Neural progenitor cell (in vitro differentiated cells): ENCODE results near the gene SEMA6C. TPM values are rescaled to one million over a fixed set of nuclear protein-coding genes. Genes with fewer than 3 reads are reported as not detected.

Source experiments
- DNase-seq: peaks from one replicate; pipeline ENCODE4 v3.0.0-alpha.2; 2016; ENCODE audit warnings: low spot score
- H2AFZ ChIP-seq: fragments of 200-600 bp; sonication (generic); replicated peaks from 2 replicates; pipeline ENCODE4 v1.6.1; 2016; ENCODE audit warnings: antibody characterized with exemption
- H3F3A ChIP-seq: fragments of 200-600 bp; sonication (generic); 2 replicates; pipeline ENCODE4 v1.6.1; 2016; ENCODE audit warnings: antibody characterized with exemption, low read depth
- H3K27ac ChIP-seq: fragments of 200-600 bp; sonication (generic); 2 replicates; pipeline ENCODE4 v1.5.1; 2016; ENCODE audit warnings: mild to moderate bottlenecking
- H3K27me3 ChIP-seq: fragments of 200-600 bp; sonication (generic); 2 replicates; pipeline ENCODE4 v1.6.1; 2016; ENCODE audit warnings: mild to moderate bottlenecking, moderate library complexity
- H3K36me3 ChIP-seq: fragments of 200-600 bp; sonication (generic); 2 replicates; pipeline ENCODE4 v1.5.1; 2016
- H3K4me1 ChIP-seq: fragments of 200-600 bp; sonication (generic); 2 replicates; pipeline ENCODE4 v1.6.1; 2016; ENCODE audit warnings: mixed run types
- H3K4me2 ChIP-seq: fragments of 200-600 bp; sonication (generic); 2 replicates; pipeline ENCODE4 v1.6.1; 2016
- H3K4me3 ChIP-seq: fragments of 200-600 bp; sonication (generic); 2 replicates; pipeline ENCODE4 v1.5.1; 2016
- H3K79me2 ChIP-seq: fragments of 200-600 bp; sonication (generic); 2 replicates; pipeline ENCODE4 v1.6.1; 2016; ENCODE audit warnings: low read depth
- H3K9ac ChIP-seq: fragments of 200-600 bp; sonication (generic); 2 replicates; pipeline ENCODE4 v1.6.1; 2016
- H3K9me3 ChIP-seq: fragments of 200-600 bp; sonication (generic); 2 replicates; pipeline ENCODE4 v1.5.1; 2016; ENCODE audit warnings: low read depth
- H4K20me1 ChIP-seq: fragments of 200-600 bp; sonication (generic); 2 replicates; pipeline ENCODE4 v1.6.1; 2016; ENCODE audit warnings: low read depth
- H3K27ac Mint-ChIP-seq: 3 replicates; pipeline ENCODE4 v1.8.0; 2021; ENCODE audit warnings: mixed read lengths
- H3K27me3 Mint-ChIP-seq: 2 replicates; pipeline ENCODE4 v1.8.0; 2022; ENCODE audit warnings: low read depth, mild to moderate bottlenecking, inconsistent platforms, moderate library complexity, mixed read lengths; ENCODE audit not compliant: insufficient read depth
- H3K36me3 Mint-ChIP-seq: 3 replicates; pipeline ENCODE4 v1.8.0; 2021; ENCODE audit warnings: mixed read lengths
- H3K4me1 Mint-ChIP-seq: 3 replicates; pipeline ENCODE4 v1.8.0; 2021; ENCODE audit warnings: mixed read lengths
- H3K4me3 Mint-ChIP-seq: 3 replicates; pipeline ENCODE4 v1.8.0; 2021; ENCODE audit warnings: mild to moderate bottlenecking, moderate library complexity, mixed read lengths
- H3K9me3 Mint-ChIP-seq: 3 replicates; pipeline ENCODE4 v1.8.0; 2020; ENCODE audit warnings: mixed read lengths
- CTCF ChIP-seq: fragments of 200-600 bp; sonication (generic); IDR thresholded peaks from 2 replicates; pipeline ENCODE4 v1.5.1; 2017; ENCODE audit warnings: antibody characterized with exemption, mild to moderate bottlenecking
- EZH2 ChIP-seq: fragments of 200-600 bp; sonication (generic); IDR thresholded peaks from 2 replicates; pipeline ENCODE4 v1.6.1; 2017; ENCODE audit warnings: antibody characterized with exemption, mild to moderate bottlenecking, moderate library complexity
- EZH2phosphoT487 ChIP-seq: fragments of 200-600 bp; sonication (generic); IDR thresholded peaks from 2 replicates; pipeline ENCODE4 v1.6.1; 2017; ENCODE audit warnings: antibody characterized with exemption
- total RNA-seq: library from RNA; depleted of rRNA; stranded (reverse); fragments of >200 nt; gene quantifications from 2 replicates; pipeline ENCODE4 v1.2.3, GENCODE V29; 2015; ENCODE audit warnings: low replicate concordance

SEMA6C gene
- total RNA-seq, 1 donor from 2014 or later: 5.6 TPM

- H3K27me3 ChIP-seq: no peaks in the 10 kb centered on the region
- no peak overlapping the region for H3K27ac ChIP-seq
- Mint-ChIP-seq H3K27me3 (peaks cover 4% of the 10 kb centered on the region), H3K4me1 (peaks cover 19% of the 10 kb centered on the region), H3K36me3 (peaks cover 19% of the 10 kb centered on the region), H3K27ac (no peak overlapping the region), H3K4me3 (peak overlapping the region; percentile 93), H3K9me3 (no peaks in the 10 kb centered on the region)
- H4K20me1 ChIP-seq: no peaks in the 10 kb centered on the region
- H3K4me2 ChIP-seq: peak overlapping the region; percentile 94
- H3K36me3 ChIP-seq: no peaks in the 10 kb centered on the region
- peaks cover 21% of the 10 kb centered on the region for H3F3A ChIP-seq
- peaks cover 26% of the 10 kb centered on the region for H3K79me2 ChIP-seq
- H2AFZ ChIP-seq: peak overlapping the region; percentile 97
- peak overlapping the region; percentile 59 for H3K9ac ChIP-seq
- DNase-seq: no peak
- peak overlapping the region; percentile 89 for H3K4me3 ChIP-seq
- no peaks in the 10 kb centered on the region for H3K9me3 ChIP-seq
- no peak for TF ChIP-seq EZH2phosphoT487
- peaks cover 10% of the 10 kb centered on the region for H3K4me1 ChIP-seq
These were observed 18.4 kb upstream of the SEMA6C start for GRCh38 chr1:151164732-151165280.

GRCh38 chr1:151159373-151159772 is 12.9 kb upstream of the SEMA6C start:
- no peak for DNase-seq
- Mint-ChIP-seq H3K4me3 (no peak overlapping the region), H3K36me3 (peaks cover 20% of the 10 kb centered on the region), H3K4me1 (peaks cover 6% of the 10 kb centered on the region), H3K9me3 (no peaks in the 10 kb centered on the region), H3K27me3 (peaks cover 3% of the 10 kb centered on the region), H3K27ac (no peak overlapping the region)
- peaks cover 7% of the 10 kb centered on the region for H3F3A ChIP-seq
- H3K27ac ChIP-seq: no peak overlapping the region
- no peak overlapping the region for H3K4me2 ChIP-seq
- no peaks in the 10 kb centered on the region for H4K20me1 ChIP-seq
- H3K27me3 ChIP-seq: no peaks in the 10 kb centered on the region
- TF ChIP-seq EZH2 (no peak), EZH2phosphoT487 (no peak), CTCF (no peak)
- no peak overlapping the region for H2AFZ ChIP-seq
- H3K9me3 ChIP-seq: no peaks in the 10 kb centered on the region
- no peaks in the 10 kb centered on the region for H3K36me3 ChIP-seq
- H3K4me3 ChIP-seq: no peak overlapping the region
- H3K9ac ChIP-seq: no peak overlapping the region
- H3K4me1 ChIP-seq: peaks cover 2% of the 10 kb centered on the region
- peaks cover 5% of the 10 kb centered on the region for H3K79me2 ChIP-seq

- Histone ChIP-seq H3K36me3 (no peaks in the 10 kb centered on the region), H3K27me3 (no peaks in the 10 kb centered on the region), H3K4me2 (no peak overlapping the region), H2AFZ (no peak overlapping the region), H3K79me2 (no peaks in the 10 kb centered on the region), H4K20me1 (no peaks in the 10 kb centered on the region), H3F3A (peaks cover 7% of the 10 kb centered on the region), H3K9me3 (no peaks in the 10 kb centered on the region), H3K27ac (no peak overlapping the region), H3K4me1 (no peaks in the 10 kb centered on the region), H3K4me3 (no peak overlapping the region), H3K9ac (no peak overlapping the region)
- peaks cover 3% of the 10 kb centered on the region for H3K27me3 Mint-ChIP-seq
- DNase-seq: no peak
- H3K4me3 Mint-ChIP-seq: no peak overlapping the region
- TF ChIP-seq EZH2 (no peak), CTCF (no peak), EZH2phosphoT487 (no peak)
- no peak overlapping the region for H3K27ac Mint-ChIP-seq
- peaks cover 2% of the 10 kb centered on the region for H3K4me1 Mint-ChIP-seq
- no peaks in the 10 kb centered on the region for H3K9me3 Mint-ChIP-seq
- H3K36me3 Mint-ChIP-seq: peaks cover 20% of the 10 kb centered on the region
These were observed 12.4 kb upstream of the SEMA6C start for GRCh38 chr1:151158751-151159251.

GRCh38 chr1:151158326-151158725 is 11.9 kb upstream of the SEMA6C start:
- Histone ChIP-seq H3K4me3 (no peak overlapping the region), H3K9me3 (no peaks in the 10 kb centered on the region), H2AFZ (no peak overlapping the region), H3K4me2 (no peak overlapping the region), H3K36me3 (no peaks in the 10 kb centered on the region), H3K9ac (no peak overlapping the region), H4K20me1 (no peaks in the 10 kb centered on the region), H3K4me1 (no peaks in the 10 kb centered on the region), H3K27me3 (no peaks in the 10 kb centered on the region), H3K27ac (no peak overlapping the region), H3K79me2 (no peaks in the 10 kb centered on the region), H3F3A (peaks cover 7% of the 10 kb centered on the region)
- peaks cover 2% of the 10 kb centered on the region for H3K4me1 Mint-ChIP-seq
- peak overlapping the region; percentile 41 for H3K4me3 Mint-ChIP-seq
- no peaks in the 10 kb centered on the region for H3K9me3 Mint-ChIP-seq
- H3K27me3 Mint-ChIP-seq: peaks cover 3% of the 10 kb centered on the region
- DNase-seq: no peak
- peaks cover 20% of the 10 kb centered on the region for H3K36me3 Mint-ChIP-seq
- H3K27ac Mint-ChIP-seq: no peak overlapping the region
- TF ChIP-seq EZH2phosphoT487 (no peak), EZH2 (no peak), CTCF (no peak)
